ENCODE data around the gene DEK. TPM values are rescaled to one million over a fixed set of nuclear protein-coding genes. Genes with fewer than 3 reads are reported as not detected.

The DEK gene
- polyA plus RNA-seq, 1 donor (not counting 4 experiments of a cell fraction or from before 2014, with no cell fraction given): 45.0 TPM

DNA sequence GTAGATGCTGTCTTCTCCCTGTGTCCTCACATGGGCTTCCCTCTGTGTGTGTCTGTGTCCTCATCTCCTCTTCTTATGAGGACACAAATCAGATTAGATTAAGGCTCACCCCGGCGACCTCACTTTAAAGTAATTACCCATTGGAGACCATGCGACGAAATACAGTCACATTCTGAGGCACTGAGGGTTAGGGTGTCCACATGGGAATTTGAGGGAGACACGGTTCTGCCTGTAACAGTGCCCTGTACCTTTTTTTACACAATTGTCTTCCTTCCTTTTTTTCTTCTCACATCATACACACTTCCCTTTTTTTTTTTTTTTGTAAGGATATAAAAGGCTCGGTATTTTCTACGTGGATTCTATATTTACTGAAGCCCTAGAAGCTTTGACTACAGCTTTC lies 48.9 kb downstream of the DEK start:
- dilution Hi-C loops (cut with MboI; ENCODE audit: extremely low pct_ligation_motif_present, low sequenced_read_pairs): no loop called here
- FAIRE-seq: no peak

DNA sequence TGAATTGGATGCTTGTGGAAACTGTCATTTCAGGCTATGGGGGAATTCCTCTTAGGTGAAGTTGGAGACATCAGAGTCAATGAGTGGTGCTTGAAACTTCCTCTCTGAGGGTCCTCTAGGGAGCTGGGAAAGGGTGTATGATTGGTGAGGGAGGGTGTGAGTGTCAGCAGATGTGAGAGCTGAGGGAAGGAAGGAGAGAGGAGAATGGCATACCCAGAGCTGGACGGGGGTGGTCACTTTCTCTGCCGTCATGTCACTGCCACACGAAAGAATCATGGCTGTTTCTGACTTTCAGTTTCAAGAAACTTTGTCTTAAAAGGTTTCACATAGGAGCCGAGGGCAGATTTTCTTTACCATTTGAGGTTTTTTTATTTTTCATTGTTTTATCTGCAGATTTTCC lies 50.3 kb downstream of the DEK start:
- Histone ChIP-seq H2AFZ (ENCODE audit: control insufficient read depth, low read length) (no peak overlapping the region), H3K27ac (ENCODE audit: control insufficient read depth, insufficient read depth, low read length) (no peak overlapping the region), H4K20me1 (ENCODE audit: control insufficient read depth, extremely low read depth, insufficient read depth, low read length) (no peaks in the 10 kb centered on the region), H3K36me3 (ENCODE audit: control insufficient read depth in 2 of 2, extremely low read depth in 1 of 2, insufficient read depth in 2 of 2, low read length in 2 of 2) (peaks cover 13 to 27% of the 10 kb centered on the region in 2 experiments), H3K27me3 (ENCODE audit: control insufficient read depth, extremely low read depth, insufficient read depth, low read length) (no peaks in the 10 kb centered on the region), H3K4me1 (ENCODE audit: control insufficient read depth, extremely low read depth, insufficient read depth, low read length) (peaks cover 2% of the 10 kb centered on the region), H3K4me2 (ENCODE audit: control insufficient read depth, extremely low read depth, insufficient read depth, low read depth, low read length) (no peak overlapping the region), H3K9me1 (ENCODE audit: control insufficient read depth, extremely low read depth, insufficient read depth, low read length) (no peaks in the 10 kb centered on the region), H3K4me3 (ENCODE audit: control insufficient read depth in 2 of 3, extremely low read depth in 1 of 3, insufficient read depth in 2 of 3, low read depth in 1 of 3, low read length in 3 of 3) (no peak overlapping the region), H3K9me3 (ENCODE audit: control insufficient read depth, low read depth, low read length) (no peaks in the 10 kb centered on the region), H3K79me2 (ENCODE audit: control insufficient read depth, insufficient read depth, low read length) (no peaks in the 10 kb centered on the region), H3K9ac (ENCODE audit: control insufficient read depth, extremely low read depth, insufficient read depth, low read length) (no peak overlapping the region)
- FAIRE-seq: no peak
- dilution Hi-C loops (cut with MboI; ENCODE audit: extremely low pct_ligation_motif_present, low sequenced_read_pairs): no loop called here
- DNase-seq (ENCODE audit: low read depth, low spot score): no peak
- TF ChIP-seq, protein P1, sequence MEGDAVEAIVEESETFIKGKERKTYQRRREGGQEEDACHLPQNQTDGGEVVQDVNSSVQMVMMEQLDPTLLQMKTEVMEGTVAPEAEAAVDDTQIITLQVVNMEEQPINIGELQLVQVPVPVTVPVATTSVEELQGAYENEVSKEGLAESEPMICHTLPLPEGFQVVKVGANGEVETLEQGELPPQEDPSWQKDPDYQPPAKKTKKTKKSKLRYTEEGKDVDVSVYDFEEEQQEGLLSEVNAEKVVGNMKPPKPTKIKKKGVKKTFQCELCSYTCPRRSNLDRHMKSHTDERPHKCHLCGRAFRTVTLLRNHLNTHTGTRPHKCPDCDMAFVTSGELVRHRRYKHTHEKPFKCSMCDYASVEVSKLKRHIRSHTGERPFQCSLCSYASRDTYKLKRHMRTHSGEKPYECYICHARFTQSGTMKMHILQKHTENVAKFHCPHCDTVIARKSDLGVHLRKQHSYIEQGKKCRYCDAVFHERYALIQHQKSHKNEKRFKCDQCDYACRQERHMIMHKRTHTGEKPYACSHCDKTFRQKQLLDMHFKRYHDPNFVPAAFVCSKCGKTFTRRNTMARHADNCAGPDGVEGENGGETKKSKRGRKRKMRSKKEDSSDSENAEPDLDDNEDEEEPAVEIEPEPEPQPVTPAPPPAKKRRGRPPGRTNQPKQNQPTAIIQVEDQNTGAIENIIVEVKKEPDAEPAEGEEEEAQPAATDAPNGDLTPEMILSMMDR (optimal IDR thresholded peaks at IDR 0.05 in 1 of 3, IDR thresholded peaks at IDR 0.05 in 1 of 3, conservative IDR thresholded peaks at IDR 0.05 in 1 of 3; ENCODE audit: extremely low read depth in 1 of 3, insufficient read depth in 2 of 3, low read length in 3 of 3): no peak
- TF ChIP-seq EZH2 (IDR thresholded peaks at IDR 0.05; ENCODE audit: low read length): no peak

More for the DNA sequence above, 48.9 kb downstream of the DEK start:
- no peak overlapping the region for H3K4me2 ChIP-seq (ENCODE audit: control insufficient read depth, extremely low read depth, insufficient read depth, low read depth, low read length)
- H3K27ac ChIP-seq (ENCODE audit: control insufficient read depth, insufficient read depth, low read length): no peak overlapping the region
- H3K9ac ChIP-seq (ENCODE audit: control insufficient read depth, extremely low read depth, insufficient read depth, low read length): no peak overlapping the region
- H3K4me1 ChIP-seq (ENCODE audit: control insufficient read depth, extremely low read depth, insufficient read depth, low read length): peaks cover 2% of the 10 kb centered on the region
- no peaks in the 10 kb centered on the region for H3K9me1 ChIP-seq (ENCODE audit: control insufficient read depth, extremely low read depth, insufficient read depth, low read length)
- no peak overlapping the region for H2AFZ ChIP-seq (ENCODE audit: control insufficient read depth, low read length)
- H4K20me1 ChIP-seq (ENCODE audit: control insufficient read depth, extremely low read depth, insufficient read depth, low read length): no peaks in the 10 kb centered on the region
- H3K79me2 ChIP-seq (ENCODE audit: control insufficient read depth, insufficient read depth, low read length): no peaks in the 10 kb centered on the region
- TF ChIP-seq, protein P1 (optimal IDR thresholded peaks at IDR 0.05 in 1 of 3, IDR thresholded peaks at IDR 0.05 in 1 of 3, conservative IDR thresholded peaks at IDR 0.05 in 1 of 3; ENCODE audit: extremely low read depth in 1 of 3, insufficient read depth in 2 of 3, low read length in 3 of 3): no peak
- no peak for TF ChIP-seq EZH2 (IDR thresholded peaks at IDR 0.05; ENCODE audit: low read length)
- H3K4me3 ChIP-seq (ENCODE audit: control insufficient read depth in 2 of 3, extremely low read depth in 1 of 3, insufficient read depth in 2 of 3, low read depth in 1 of 3, low read length in 3 of 3): no peak overlapping the region
- H3K36me3 ChIP-seq (ENCODE audit: control insufficient read depth in 2 of 2, extremely low read depth in 1 of 2, insufficient read depth in 2 of 2, low read length in 2 of 2): peaks cover 13 to 23% of the 10 kb centered on the region in 2 experiments
- no peaks in the 10 kb centered on the region for H3K27me3 ChIP-seq (ENCODE audit: control insufficient read depth, extremely low read depth, insufficient read depth, low read length)
- DNase-seq (ENCODE audit: low read depth, low spot score): no peak
- H3K9me3 ChIP-seq (ENCODE audit: control insufficient read depth, low read depth, low read length): no peaks in the 10 kb centered on the region

All from keratinocyte (primary cell).